CD4-positive, alpha-beta T cell treated with Interleukin-15 for 4 hours (primary cell): Measurements from ENCODE around the gene LENG8.
A peak's percentile ranks its signal among the peaks of the same experiment; 100 is the strongest.

Source experiments
- DNase-seq: peaks from one replicate; pipeline ENCODE4 v3.0.0-alpha.2; 2020; ENCODE audit warnings: low spot score

Gene LENG8

GRCh38 chr19:54424201-54424600 lies 24.8 kb upstream of the LENG8 start:
- no peak for DNase-seq

GRCh38 chr19:54424660-54425381 lies 24.2 kb upstream of the LENG8 start:
- DNase-seq = no peak

- no peak for DNase-seq
Observed at GRCh38 chr19:54425382-54425723, 23.6 kb upstream of the LENG8 start.

GRCh38 chr19:54426291-54426931 lies 22.6 kb upstream of the LENG8 start:
- DNase-seq = no peak

- DNase-seq = no peak
Observed at GRCh38 chr19:54427586-54427985, 21.4 kb upstream of the LENG8 start.

- no peak for DNase-seq
Observed at GRCh38 chr19:54428323-54429175, 20.4 kb upstream of the LENG8 start.

GRCh38 chr19:54429176-54429495 lies 19.9 kb upstream of the LENG8 start:
- DNase-seq = no peak

- no peak for DNase-seq
Observed at GRCh38 chr19:54429545-54430227, 19.3 kb upstream of the LENG8 start.

GRCh38 chr19:54430306-54431254 lies 18.4 kb upstream of the LENG8 start:
- DNase-seq = peak; percentile 13

- DNase-seq = no peak
Observed at GRCh38 chr19:54431255-54431838, 17.7 kb upstream of the LENG8 start.

- no peak for DNase-seq
Observed at GRCh38 chr19:54432144-54432738, 16.8 kb upstream of the LENG8 start.

- no peak for DNase-seq
Observed at GRCh38 chr19:54433697-54434096, 15.3 kb upstream of the LENG8 start.

GRCh38 chr19:54434112-54434872 lies 14.7 kb upstream of the LENG8 start:
- DNase-seq = no peak

- DNase-seq = no peak
Observed at GRCh38 chr19:54434873-54435214, 14.2 kb upstream of the LENG8 start.

- DNase-seq = no peak
Observed at GRCh38 chr19:54435551-54436016, 13.4 kb upstream of the LENG8 start.

GRCh38 chr19:54436031-54436523 lies 12.9 kb upstream of the LENG8 start:
- DNase-seq = no peak

- DNase-seq = no peak
Observed at GRCh38 chr19:54436628-54437252, 12.3 kb upstream of the LENG8 start.

GRCh38 chr19:54439174-54439851 lies 9.7 kb upstream of the LENG8 start:
- no peak for DNase-seq

GRCh38 chr19:54440641-54441040 lies 8.4 kb upstream of the LENG8 start:
- no peak for DNase-seq
